ENCODE data around the gene PDYN.

DNA sequence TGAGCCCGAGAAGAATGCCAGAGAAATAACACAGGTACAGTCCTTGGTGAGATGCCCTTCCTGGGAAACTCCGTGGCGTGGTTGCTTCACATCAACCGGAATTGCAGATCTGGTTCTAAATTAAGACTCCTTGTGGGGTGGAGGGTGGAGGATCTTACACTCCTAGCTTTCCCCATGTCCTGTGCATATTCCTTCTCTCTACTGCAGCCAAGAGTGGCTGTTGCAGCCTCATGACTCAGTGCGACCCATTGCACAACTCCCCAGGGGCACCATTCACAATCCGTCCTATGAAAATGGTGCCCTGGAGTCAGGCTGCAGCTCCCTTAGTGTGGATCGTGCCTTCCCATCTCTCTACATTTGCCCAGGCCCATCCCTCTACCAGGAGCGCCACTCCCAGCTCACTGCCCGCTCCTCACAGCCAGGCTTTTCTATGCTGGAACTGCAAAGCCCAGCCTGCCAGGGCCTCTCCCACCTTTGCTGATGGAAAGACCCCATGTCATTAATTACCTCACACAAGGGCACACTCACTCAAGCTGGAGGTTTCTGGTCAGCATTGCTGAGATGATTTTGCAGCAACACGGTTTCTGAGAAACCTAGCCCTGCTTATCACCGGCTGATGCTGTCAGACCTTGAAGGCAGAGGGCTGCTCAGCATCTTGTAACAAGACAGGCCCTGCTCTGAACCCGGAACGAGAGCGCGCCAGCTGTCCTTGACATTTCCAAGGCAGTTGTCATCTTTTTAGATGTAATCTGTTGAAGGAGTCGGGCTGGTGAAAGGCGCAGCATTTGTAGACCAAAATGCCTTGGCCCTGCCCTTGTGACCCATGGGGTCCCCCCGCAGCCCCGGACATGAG, 58.9 kb downstream of the PDYN start:
- TF ChIP-seq ZFP3 (CRISPR knock-in tag; IDR thresholded peaks at IDR 0.05), result no peak
- TF ChIP-seq ZNF70 (CRISPR knock-in tag; IDR thresholded peaks at IDR 0.05), result no peak
- TF ChIP-seq ZNF8 (CRISPR knock-in tag; IDR thresholded peaks at IDR 0.05), result no peak
- TF ChIP-seq, protein P1, sequence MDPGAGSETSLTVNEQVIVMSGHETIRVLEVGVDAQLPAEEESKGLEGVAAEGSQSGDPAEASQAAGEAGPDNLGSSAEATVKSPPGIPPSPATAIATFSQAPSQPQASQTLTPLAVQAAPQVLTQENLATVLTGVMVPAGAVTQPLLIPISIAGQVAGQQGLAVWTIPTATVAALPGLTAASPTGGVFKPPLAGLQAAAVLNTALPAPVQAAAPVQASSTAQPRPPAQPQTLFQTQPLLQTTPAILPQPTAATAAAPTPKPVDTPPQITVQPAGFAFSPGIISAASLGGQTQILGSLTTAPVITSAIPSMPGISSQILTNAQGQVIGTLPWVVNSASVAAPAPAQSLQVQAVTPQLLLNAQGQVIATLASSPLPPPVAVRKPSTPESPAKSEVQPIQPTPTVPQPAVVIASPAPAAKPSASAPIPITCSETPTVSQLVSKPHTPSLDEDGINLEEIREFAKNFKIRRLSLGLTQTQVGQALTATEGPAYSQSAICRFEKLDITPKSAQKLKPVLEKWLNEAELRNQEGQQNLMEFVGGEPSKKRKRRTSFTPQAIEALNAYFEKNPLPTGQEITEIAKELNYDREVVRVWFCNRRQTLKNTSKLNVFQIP (CRISPR knock-in tag; IDR thresholded peaks at IDR 0.05; ENCODE audit: borderline replicate concordance, low read depth), result no peak
- no peak for TF ChIP-seq ARNTL (CRISPR knock-in tag; IDR thresholded peaks at IDR 0.05; ENCODE audit: borderline replicate concordance, low read depth)
- TF ChIP-seq, protein P2, sequence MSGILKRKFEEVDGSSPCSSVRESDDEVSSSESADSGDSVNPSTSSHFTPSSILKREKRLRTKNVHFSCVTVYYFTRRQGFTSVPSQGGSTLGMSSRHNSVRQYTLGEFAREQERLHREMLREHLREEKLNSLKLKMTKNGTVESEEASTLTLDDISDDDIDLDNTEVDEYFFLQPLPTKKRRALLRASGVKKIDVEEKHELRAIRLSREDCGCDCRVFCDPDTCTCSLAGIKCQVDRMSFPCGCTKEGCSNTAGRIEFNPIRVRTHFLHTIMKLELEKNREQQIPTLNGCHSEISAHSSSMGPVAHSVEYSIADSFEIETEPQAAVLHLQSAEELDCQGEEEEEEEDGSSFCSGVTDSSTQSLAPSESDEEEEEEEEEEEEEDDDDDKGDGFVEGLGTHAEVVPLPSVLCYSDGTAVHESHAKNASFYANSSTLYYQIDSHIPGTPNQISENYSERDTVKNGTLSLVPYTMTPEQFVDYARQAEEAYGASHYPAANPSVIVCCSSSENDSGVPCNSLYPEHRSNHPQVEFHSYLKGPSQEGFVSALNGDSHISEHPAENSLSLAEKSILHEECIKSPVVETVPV (CRISPR knock-in tag; IDR thresholded peaks at IDR 0.05), result no peak
- TF ChIP-seq OSR1 (CRISPR knock-in tag; IDR thresholded peaks at IDR 0.05), result no peak
- TF ChIP-seq, protein P3, sequence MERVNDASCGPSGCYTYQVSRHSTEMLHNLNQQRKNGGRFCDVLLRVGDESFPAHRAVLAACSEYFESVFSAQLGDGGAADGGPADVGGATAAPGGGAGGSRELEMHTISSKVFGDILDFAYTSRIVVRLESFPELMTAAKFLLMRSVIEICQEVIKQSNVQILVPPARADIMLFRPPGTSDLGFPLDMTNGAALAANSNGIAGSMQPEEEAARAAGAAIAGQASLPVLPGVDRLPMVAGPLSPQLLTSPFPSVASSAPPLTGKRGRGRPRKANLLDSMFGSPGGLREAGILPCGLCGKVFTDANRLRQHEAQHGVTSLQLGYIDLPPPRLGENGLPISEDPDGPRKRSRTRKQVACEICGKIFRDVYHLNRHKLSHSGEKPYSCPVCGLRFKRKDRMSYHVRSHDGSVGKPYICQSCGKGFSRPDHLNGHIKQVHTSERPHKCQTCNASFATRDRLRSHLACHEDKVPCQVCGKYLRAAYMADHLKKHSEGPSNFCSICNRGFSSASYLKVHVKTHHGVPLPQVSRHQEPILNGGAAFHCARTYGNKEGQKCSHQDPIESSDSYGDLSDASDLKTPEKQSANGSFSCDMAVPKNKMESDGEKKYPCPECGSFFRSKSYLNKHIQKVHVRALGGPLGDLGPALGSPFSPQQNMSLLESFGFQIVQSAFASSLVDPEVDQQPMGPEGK (CRISPR knock-in tag; IDR thresholded peaks at IDR 0.05; ENCODE audit: borderline replicate concordance), result no peak
- no peak for TF ChIP-seq ZFP30 (CRISPR knock-in tag; IDR thresholded peaks at IDR 0.05)

Data from SK-N-SH treated with all-trans-retinoic acid at 6 μM for 48 hours (cell line).